Neural cell (in vitro differentiated cells): ENCODE data around the gene DNAH10.

Experiments used
- CTCF ChIP-seq: fragments of 450-650 bp; IDR thresholded peaks from 2 replicates; pipeline ENCODE4 v1.5.1; 2014; ENCODE audit warnings: antibody characterized with exemption, mild to moderate bottlenecking, moderate library complexity; ENCODE audit not compliant: poor library complexity, severe bottlenecking
- EP300 ChIP-seq: fragments of 450-650 bp; conservative IDR thresholded peaks from 2 replicates; pipeline ENCODE4 v1.6.1; 2014; ENCODE audit warnings: antibody characterized with exemption, mild to moderate bottlenecking, moderate library complexity; ENCODE audit not compliant: poor library complexity, severe bottlenecking
- EZH2 ChIP-seq: fragments of 200-600, 300-800 bp; shearing (Covaris generic), sonication (generic); IDR thresholded peaks from 2 replicates; pipeline ENCODE4 v1.6.1; 2014; ENCODE audit warnings: antibody characterized with exemption, low read length, borderline replicate concordance, mild to moderate bottlenecking; ENCODE audit not compliant: insufficient read depth, poor library complexity, severe bottlenecking
- POLR2AphosphoS5 ChIP-seq: IDR thresholded peaks from 2 replicates; pipeline ENCODE4 v1.6.1; 2012
- RAD21 ChIP-seq: fragments of 450-650 bp; conservative IDR thresholded peaks from 2 replicates; pipeline ENCODE4 v1.6.1; 2014; ENCODE audit warnings: antibody characterized with exemption, mild to moderate bottlenecking, moderate library complexity
- REST ChIP-seq: IDR thresholded peaks from 2 replicates; pipeline ENCODE4 v1.6.1; 2012; ENCODE audit warnings: borderline replicate concordance

GRCh38 chr12:123861392-123861791 lies 99.3 kb downstream of the DNAH10 start:
- TF ChIP-seq CTCF = no peak
- TF ChIP-seq EZH2 = no peak
- no peak for TF ChIP-seq EP300
- no peak for TF ChIP-seq RAD21
- no peak for TF ChIP-seq REST
- TF ChIP-seq POLR2AphosphoS5 = no peak
